ENCODE measurements around the gene PAX3.

- no peak for TF ChIP-seq FOXA1 (IDR thresholded peaks at IDR 0.05)
- no peak for TF ChIP-seq TARDBP (IDR thresholded peaks at IDR 0.05)
Observed at GRCh38 chr2:222232839-222233238, 66.0 kb downstream of the PAX3 start.
